ENCODE results near the gene EPHX1.
A peak's percentile ranks its signal among the peaks of the same experiment; 100 is the strongest.
"Not testable (repeated sequence)": the region's sequence is repeated elsewhere in the genome, so short reads cannot be mapped to it uniquely, and the experiment has no call there.

Gene EPHX1

DNA sequence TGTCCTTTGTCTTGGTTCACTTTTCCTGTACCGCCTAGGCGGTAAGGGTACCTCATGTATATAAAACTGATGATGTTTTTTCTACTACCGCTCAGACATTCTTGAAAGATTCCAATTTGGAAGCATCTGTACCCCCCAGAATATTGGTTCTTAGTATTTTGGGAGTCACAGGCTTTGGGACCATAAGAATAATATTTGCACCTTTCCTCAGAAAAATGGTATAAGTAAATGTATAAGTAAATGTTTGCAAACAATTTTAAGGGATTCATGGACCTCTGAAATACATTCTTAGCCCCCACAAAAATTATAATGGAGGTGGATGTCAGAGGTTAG is 31.6 kb upstream of the EPHX1 start:
- H3K9me3 ChIP-seq (ENCODE audit: control insufficient read depth in 1 of 2, low read length in 2 of 2): no peaks in the 10 kb centered on the region
- H3K36me3 ChIP-seq (ENCODE audit: control insufficient read depth in 1 of 2, insufficient read depth in 2 of 2, low read length in 2 of 2): no peaks in the 10 kb centered on the region
- no peaks in the 10 kb centered on the region for H3K27me3 ChIP-seq (ENCODE audit: low read depth, low read length)
- peak overlapping the region; percentile 75 to 98 for H3K4me3 ChIP-seq (ENCODE audit: low read depth in 1 of 2, low read length in 2 of 2)
- H3K4me1 ChIP-seq (ENCODE audit: control insufficient read depth in 1 of 2, insufficient read depth in 2 of 2, low read length in 2 of 2): peaks cover 12 to 54% of the 10 kb centered on the region in 2 donors
- peak overlapping the region; percentile 100 for H3K27ac ChIP-seq (ENCODE audit: low read length)

DNA sequence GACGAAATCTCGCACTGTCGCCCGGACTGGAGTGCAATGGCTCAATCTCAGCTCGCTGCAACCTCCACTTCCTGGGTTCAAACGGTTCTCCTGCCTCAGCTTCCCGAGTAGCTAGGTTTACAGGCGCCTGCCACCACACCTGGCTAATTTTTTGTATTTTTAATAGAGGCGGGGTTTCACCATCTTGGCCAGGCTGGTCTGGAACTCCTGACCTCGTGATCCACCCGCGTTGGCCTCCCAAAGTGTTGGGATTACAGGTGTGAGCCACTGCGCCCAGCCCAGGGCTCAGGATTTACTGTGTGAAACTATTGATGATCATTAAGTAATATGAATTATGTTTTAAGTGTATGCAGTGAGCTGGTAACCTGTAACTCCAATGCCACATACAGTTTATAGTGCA is 30.8 kb upstream of the EPHX1 start:
- Histone ChIP-seq H3K4me1 (ENCODE audit: control insufficient read depth in 1 of 2, insufficient read depth in 2 of 2, low read length in 2 of 2) (peaks cover 12 to 60% of the 10 kb centered on the region in 2 donors), H3K27ac (ENCODE audit: low read length) (peak overlapping the region; percentile 16), H3K4me3 (ENCODE audit: low read depth in 1 of 2, low read length in 2 of 2) (peak overlapping the region; percentile 75 to 98)
- not testable (repeated sequence) for H3K9me3 ChIP-seq (ENCODE audit: control insufficient read depth in 1 of 2, low read length in 2 of 2); H3K36me3 ChIP-seq (ENCODE audit: control insufficient read depth in 1 of 2, insufficient read depth in 2 of 2, low read length in 2 of 2); H3K27me3 ChIP-seq (ENCODE audit: low read depth, low read length)

DNA sequence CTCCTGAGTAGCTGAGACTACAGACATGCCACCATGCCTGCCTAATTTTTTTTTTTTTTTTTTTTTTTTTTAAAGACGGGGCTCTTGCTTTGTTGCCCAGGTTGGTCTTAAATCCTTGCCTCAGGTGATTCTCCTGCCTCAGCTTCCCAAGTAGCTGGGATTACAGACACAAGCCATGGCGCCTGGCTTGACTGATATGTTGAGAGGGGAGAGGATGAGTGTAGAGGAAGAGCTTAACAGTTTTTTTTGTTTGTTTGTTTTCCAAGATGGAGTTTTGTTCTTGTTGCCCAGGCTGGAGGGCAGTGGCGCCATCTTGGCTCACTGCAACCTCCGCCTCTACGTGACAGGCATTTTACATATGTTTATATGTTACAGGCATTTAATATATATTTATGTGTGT is 29.8 kb upstream of the EPHX1 start:
- Histone ChIP-seq H3K4me1 (ENCODE audit: control insufficient read depth in 1 of 2, insufficient read depth in 2 of 2, low read length in 2 of 2) (peaks cover 12 to 56% of the 10 kb centered on the region in 2 donors), H3K4me3 (ENCODE audit: low read depth in 1 of 2, low read length in 2 of 2) (peak overlapping the region in 1 of 2 donors; percentile 19), H3K9me3 (ENCODE audit: control insufficient read depth in 1 of 2, low read length in 2 of 2) (no peaks in the 10 kb centered on the region), H3K27me3 (ENCODE audit: low read depth, low read length) (no peaks in the 10 kb centered on the region), H3K36me3 (ENCODE audit: control insufficient read depth in 1 of 2, insufficient read depth in 2 of 2, low read length in 2 of 2) (peaks cover 0 to 10% of the 10 kb centered on the region in 2 donors), H3K27ac (ENCODE audit: low read length) (no peak overlapping the region)

DNA sequence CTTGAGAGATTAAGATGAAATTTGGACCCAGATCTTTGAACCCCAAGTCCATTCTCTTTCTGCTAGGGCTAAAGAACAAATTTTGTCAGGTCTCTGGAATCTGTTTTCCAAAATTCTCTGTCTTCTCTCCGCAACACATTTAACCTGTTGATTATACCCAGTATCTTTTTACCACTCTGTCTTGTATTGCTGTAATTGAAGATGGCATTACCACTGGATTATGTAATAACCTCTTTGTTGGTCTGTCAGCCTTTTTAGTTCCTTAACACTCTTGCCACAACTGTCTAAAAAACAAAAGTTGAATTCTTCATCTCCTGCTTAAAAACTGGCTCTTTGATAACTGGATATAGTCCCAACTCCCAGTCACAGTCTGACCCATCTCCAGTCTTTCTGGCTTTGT is 29.3 kb upstream of the EPHX1 start:
- Histone ChIP-seq H3K4me1 (ENCODE audit: control insufficient read depth in 1 of 2, insufficient read depth in 2 of 2, low read length in 2 of 2) (peaks cover 12 to 56% of the 10 kb centered on the region in 2 donors), H3K4me3 (ENCODE audit: low read depth in 1 of 2, low read length in 2 of 2) (no peak overlapping the region), H3K27ac (ENCODE audit: low read length) (peak overlapping the region; percentile 4), H3K36me3 (ENCODE audit: control insufficient read depth in 1 of 2, insufficient read depth in 2 of 2, low read length in 2 of 2) (peaks cover under 1 to 12% of the 10 kb centered on the region in 2 donors), H3K27me3 (ENCODE audit: low read depth, low read length) (no peaks in the 10 kb centered on the region), H3K9me3 (ENCODE audit: control insufficient read depth in 1 of 2, low read length in 2 of 2) (no peaks in the 10 kb centered on the region)

DNA sequence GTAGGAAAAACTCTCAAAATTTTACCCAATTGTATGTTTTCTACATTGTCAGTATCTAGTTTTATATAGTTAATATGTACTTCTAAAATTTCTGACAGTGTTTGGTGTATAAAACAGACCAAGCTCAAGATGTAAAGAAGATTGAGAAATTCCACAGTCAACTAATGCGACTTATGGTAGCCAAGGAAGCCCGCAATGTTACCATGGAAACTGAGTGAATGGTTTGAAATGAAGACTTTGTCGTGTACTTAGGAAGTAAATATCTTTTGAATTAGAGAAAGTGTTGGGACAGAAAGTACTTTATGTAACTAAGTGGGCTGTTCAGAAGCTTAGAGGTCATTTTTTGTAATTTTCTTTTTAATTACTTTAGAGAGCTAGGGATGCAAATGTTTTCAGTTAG is 20.8 kb upstream of the EPHX1 start:
- H3K36me3 ChIP-seq (ENCODE audit: control insufficient read depth in 1 of 2, insufficient read depth in 2 of 2, low read length in 2 of 2): peaks cover 32 to 49% of the 10 kb centered on the region in 2 donors

DNA sequence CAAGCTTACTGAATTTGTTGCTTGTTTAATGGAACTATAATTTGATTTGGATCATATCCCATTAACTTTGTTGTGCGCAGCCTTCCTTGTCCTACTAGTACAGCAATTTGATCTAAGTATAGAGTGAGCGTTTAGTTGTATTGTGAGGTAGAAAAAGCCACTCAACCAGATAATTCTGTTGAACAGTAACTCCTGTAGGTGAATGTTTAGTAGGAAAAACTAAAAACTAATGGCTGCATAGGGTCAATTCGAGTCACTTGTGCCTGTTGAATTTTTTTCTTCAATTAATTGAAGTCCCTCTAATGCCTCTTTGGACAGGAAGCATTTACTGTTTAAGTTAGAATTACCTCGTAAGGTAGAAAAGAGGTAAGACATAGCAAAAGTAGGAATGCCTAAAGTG is 15.0 kb upstream of the EPHX1 start:
- no peaks in the 10 kb centered on the region for H3K27me3 ChIP-seq (ENCODE audit: low read depth, low read length)
- no peak overlapping the region for H3K4me3 ChIP-seq (ENCODE audit: low read depth in 1 of 2, low read length in 2 of 2)
- no peak overlapping the region for H3K27ac ChIP-seq (ENCODE audit: low read length)
- no peaks in the 10 kb centered on the region for H3K4me1 ChIP-seq (ENCODE audit: control insufficient read depth in 1 of 2, insufficient read depth in 2 of 2, low read length in 2 of 2)
- H3K36me3 ChIP-seq (ENCODE audit: control insufficient read depth in 1 of 2, insufficient read depth in 2 of 2, low read length in 2 of 2): peaks cover 9 to 17% of the 10 kb centered on the region in 2 donors
- no peaks in the 10 kb centered on the region for H3K9me3 ChIP-seq (ENCODE audit: control insufficient read depth in 1 of 2, low read length in 2 of 2)

More for the DNA sequence above, 20.8 kb upstream of the EPHX1 start:
- H3K4me1 ChIP-seq (ENCODE audit: control insufficient read depth in 1 of 2, insufficient read depth in 2 of 2, low read length in 2 of 2); H3K27me3 ChIP-seq (ENCODE audit: low read depth, low read length); H3K9me3 ChIP-seq (ENCODE audit: control insufficient read depth in 1 of 2, low read length in 2 of 2); H3K27ac ChIP-seq (ENCODE audit: low read length); H3K4me3 ChIP-seq (ENCODE audit: low read depth in 1 of 2, low read length in 2 of 2): not testable (repeated sequence)

DNA sequence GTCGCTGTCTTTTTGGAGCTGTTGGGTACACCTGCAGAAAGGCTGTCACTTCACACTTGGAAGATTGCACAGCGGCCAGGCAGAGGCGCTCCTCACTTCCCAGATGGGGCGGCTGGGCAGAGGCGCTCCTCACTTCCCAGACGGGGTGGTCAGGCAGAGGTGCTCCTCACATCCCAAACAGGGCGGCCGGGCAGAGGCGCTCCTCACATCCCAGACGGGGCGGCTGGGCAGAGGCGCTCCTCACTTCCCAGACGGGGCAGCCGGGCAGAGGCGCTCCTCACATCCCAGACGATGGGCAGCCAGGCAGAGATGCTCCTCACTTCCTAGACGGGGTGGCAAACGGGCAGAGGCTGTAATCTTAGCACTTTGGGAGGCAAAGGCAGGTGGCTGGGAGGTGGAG is 13.8 kb upstream of the EPHX1 start:
- H3K36me3 ChIP-seq (ENCODE audit: control insufficient read depth in 1 of 2, insufficient read depth in 2 of 2, low read length in 2 of 2): peaks cover 4 to 10% of the 10 kb centered on the region in 2 donors
- H3K4me1 ChIP-seq (ENCODE audit: control insufficient read depth in 1 of 2, insufficient read depth in 2 of 2, low read length in 2 of 2); H3K27me3 ChIP-seq (ENCODE audit: low read depth, low read length); H3K9me3 ChIP-seq (ENCODE audit: control insufficient read depth in 1 of 2, low read length in 2 of 2); H3K4me3 ChIP-seq (ENCODE audit: low read depth in 1 of 2, low read length in 2 of 2); H3K27ac ChIP-seq (ENCODE audit: low read length): not testable (repeated sequence)

DNA sequence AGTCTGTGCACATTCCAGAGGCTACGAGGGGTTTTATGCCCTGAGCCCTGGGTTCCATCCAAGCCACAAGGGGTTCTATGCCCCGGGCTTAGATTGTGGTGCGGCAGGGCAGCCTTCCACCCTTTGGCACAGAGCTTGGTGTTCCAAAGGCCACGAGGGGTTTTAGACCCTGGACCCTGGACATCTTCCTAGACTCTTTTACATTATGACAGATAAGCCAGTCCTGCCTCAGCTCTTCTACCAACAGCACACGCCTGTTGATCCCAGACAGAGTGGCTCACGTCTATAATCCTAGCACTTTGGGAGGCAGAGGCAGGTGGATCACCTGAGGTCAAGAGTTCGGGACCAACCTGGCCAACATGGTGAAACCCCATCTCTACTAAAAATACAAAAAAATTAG is 8.8 kb upstream of the EPHX1 start:
- H3K9me3 ChIP-seq (ENCODE audit: control insufficient read depth in 1 of 2, low read length in 2 of 2); H3K27ac ChIP-seq (ENCODE audit: low read length); H3K36me3 ChIP-seq (ENCODE audit: control insufficient read depth in 1 of 2, insufficient read depth in 2 of 2, low read length in 2 of 2); H3K4me3 ChIP-seq (ENCODE audit: low read depth in 1 of 2, low read length in 2 of 2); H3K27me3 ChIP-seq (ENCODE audit: low read depth, low read length); H3K4me1 ChIP-seq (ENCODE audit: control insufficient read depth in 1 of 2, insufficient read depth in 2 of 2, low read length in 2 of 2): not testable (repeated sequence)

DNA sequence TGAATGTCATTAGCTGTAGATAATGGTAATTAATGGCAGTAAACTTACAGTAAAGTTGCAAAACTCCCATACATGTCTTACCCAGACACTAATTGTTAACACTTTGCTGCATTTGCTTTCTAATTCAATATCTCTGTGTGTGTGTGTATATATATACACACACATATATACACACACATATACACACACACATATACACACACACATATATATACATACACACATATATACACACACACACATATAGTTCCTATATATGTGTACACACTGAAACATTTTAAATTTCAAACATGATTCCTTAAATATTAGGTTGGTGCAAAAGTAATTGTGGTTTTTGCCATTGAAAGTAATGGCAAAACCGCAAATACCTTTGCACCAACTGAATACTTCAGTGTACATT is 3.7 kb upstream of the EPHX1 start:
- H3K9me3 ChIP-seq (ENCODE audit: control insufficient read depth in 1 of 2, low read length in 2 of 2): no peaks in the 10 kb centered on the region
- peaks cover 0 to 3% of the 10 kb centered on the region in 2 donors for H3K4me1 ChIP-seq (ENCODE audit: control insufficient read depth in 1 of 2, insufficient read depth in 2 of 2, low read length in 2 of 2)
- H3K4me3 ChIP-seq (ENCODE audit: low read depth in 1 of 2, low read length in 2 of 2): no peak overlapping the region
- H3K27me3 ChIP-seq (ENCODE audit: low read depth, low read length): no peaks in the 10 kb centered on the region
- no peaks in the 10 kb centered on the region for H3K36me3 ChIP-seq (ENCODE audit: control insufficient read depth in 1 of 2, insufficient read depth in 2 of 2, low read length in 2 of 2)
- H3K27ac ChIP-seq (ENCODE audit: low read length): no peak overlapping the region

DNA sequence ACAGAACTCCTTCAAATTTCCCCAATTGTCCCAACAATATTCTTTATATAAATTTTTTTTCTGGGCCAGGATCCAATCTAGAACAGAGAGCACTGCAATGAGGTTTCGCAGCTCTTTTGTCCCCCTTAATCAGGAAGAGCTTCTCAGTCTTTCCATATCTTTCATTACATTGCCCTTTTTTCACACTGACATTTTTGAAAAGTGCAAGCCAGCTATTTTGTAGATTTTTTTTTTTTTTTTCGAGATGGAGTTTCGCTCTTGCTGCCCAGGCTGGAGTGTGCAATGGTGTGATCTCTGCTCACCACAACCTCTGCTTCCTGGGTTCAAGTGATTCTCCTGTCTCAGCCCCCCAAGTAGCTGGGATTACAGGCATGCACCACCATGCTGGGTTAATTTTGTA is 3.2 kb upstream of the EPHX1 start:
- not testable (repeated sequence) for H3K36me3 ChIP-seq (ENCODE audit: control insufficient read depth in 1 of 2, insufficient read depth in 2 of 2, low read length in 2 of 2); H3K27ac ChIP-seq (ENCODE audit: low read length); H3K4me1 ChIP-seq (ENCODE audit: control insufficient read depth in 1 of 2, insufficient read depth in 2 of 2, low read length in 2 of 2); H3K4me3 ChIP-seq (ENCODE audit: low read depth in 1 of 2, low read length in 2 of 2); H3K27me3 ChIP-seq (ENCODE audit: low read depth, low read length); H3K9me3 ChIP-seq (ENCODE audit: control insufficient read depth in 1 of 2, low read length in 2 of 2)

DNA sequence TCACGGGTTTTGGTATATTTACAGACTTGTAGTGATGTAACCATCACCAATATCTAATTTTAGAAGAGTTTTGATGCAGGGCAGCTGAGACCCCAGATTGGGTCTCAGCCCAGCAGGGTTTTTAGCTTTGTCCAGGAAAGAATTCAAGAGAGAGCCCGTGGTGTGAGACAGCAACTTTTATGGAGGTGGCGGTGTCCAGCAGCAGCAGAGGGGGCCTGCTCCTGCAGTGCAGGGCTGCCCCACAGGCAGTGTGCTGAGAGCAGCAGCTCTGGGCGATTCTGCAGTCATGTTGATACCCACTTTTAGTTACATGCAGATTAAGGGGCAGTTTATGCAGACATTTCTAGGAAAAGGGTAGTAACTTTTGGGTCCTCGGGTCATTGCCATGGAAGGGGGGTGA is 1.8 kb upstream of the EPHX1 start:
- Histone ChIP-seq H3K27ac (ENCODE audit: low read length) (no peak overlapping the region), H3K9me3 (ENCODE audit: control insufficient read depth in 1 of 2, low read length in 2 of 2) (no peaks in the 10 kb centered on the region), H3K4me1 (ENCODE audit: control insufficient read depth in 1 of 2, insufficient read depth in 2 of 2, low read length in 2 of 2) (peaks cover 7 to 20% of the 10 kb centered on the region in 2 donors), H3K27me3 (ENCODE audit: low read depth, low read length) (no peaks in the 10 kb centered on the region), H3K36me3 (ENCODE audit: control insufficient read depth in 1 of 2, insufficient read depth in 2 of 2, low read length in 2 of 2) (no peaks in the 10 kb centered on the region), H3K4me3 (ENCODE audit: low read depth in 1 of 2, low read length in 2 of 2) (no peak overlapping the region)

DNA sequence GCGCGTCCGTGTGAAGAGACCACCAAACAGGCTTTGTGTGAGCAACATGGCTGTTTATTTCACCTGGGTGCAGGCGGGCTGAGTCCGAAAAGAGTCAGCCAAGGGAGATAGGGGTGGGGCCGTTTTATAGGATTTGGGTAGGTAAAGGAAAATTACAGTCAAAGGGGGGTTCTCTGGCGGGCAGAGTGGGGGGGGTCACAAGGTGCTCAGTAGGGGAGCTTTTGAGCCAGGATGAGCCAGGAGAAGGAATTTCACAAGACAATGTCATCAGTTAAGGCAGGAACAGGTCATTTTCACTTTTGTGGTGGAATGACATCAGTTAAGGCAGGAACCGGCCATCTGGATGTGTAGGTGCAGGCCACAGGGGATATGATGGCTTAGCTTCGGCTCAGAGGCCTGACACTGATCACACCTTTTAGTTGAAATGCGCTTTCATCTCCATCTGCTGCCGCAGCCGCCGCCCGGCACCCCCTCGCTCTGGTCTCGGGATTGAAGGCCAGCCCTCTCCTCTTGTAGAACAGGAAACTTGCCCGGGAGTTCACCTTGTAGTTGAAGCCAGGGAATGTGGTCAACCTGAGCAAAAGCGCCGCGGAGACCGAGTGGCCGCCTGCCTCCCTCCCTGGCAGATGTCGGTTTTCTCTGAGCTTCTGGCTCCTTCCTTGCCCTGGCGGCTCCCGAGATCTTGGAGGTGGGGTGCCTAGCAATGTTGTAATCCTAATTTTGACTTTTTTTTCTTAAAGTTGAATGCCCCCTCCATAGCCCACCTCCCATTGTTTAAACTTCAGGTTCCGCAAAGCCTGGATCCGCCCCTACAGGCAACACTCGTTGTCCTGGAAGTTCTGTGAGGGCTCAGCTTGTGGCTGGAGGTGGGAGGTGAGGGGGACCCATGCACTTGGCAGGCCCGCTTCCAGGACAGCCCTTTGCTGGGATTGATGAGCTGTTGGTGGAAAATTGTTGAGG is 935 bp downstream of the EPHX1 start:
- H3K9me3 ChIP-seq (ENCODE audit: control insufficient read depth in 1 of 2, low read length in 2 of 2); H3K27me3 ChIP-seq (ENCODE audit: low read depth, low read length); H3K36me3 ChIP-seq (ENCODE audit: control insufficient read depth in 1 of 2, insufficient read depth in 2 of 2, low read length in 2 of 2): not testable (repeated sequence)
- Histone ChIP-seq H3K27ac (ENCODE audit: low read length) (peak overlapping the region; percentile 23), H3K4me3 (ENCODE audit: low read depth in 1 of 2, low read length in 2 of 2) (peak overlapping the region; percentile 69 to 72), H3K4me1 (ENCODE audit: control insufficient read depth in 1 of 2, insufficient read depth in 2 of 2, low read length in 2 of 2) (peaks cover 24 to 44% of the 10 kb centered on the region in 2 donors)

Measured in muscle layer of duodenum (tissue), 2 donors.